NOMO-1 treated with dmso at 0.1 percent for 144 hours (cell line): Measurements from ENCODE around the gene UVSSA.
A peak's percentile ranks its signal among the peaks of the same experiment; 100 is the strongest.

Source experiments
- DNase-seq: peaks from one replicate; lab custom pipeline; 2025; ENCODE audit not compliant: unreplicated experiment; lab: John Stamatoyannopoulos, UW

The UVSSA gene

DNA sequence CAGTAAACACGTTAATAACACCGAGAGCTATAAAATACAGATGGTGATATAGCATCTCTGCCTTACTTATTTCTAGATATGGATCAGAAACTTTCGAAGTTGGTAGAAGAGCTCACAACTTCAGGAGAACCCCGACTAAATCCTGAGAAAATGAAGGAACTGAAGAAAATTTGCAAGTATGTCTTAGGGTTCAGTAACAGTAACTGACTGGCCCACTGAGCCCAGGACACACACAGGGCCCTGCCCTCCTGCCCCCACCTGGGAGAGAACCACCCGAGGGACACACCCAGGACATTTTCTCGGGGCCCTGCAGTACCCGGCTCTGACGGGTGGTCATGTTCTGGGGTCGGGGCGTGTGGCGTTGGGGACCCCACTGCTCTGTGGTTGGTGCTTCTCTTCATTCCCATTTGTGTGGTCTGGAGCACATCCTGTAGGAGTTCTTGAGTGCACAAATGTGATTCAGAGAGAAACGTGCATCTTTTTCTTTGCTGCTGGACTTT lies 1.1 kb downstream of the UVSSA start:
- DNase-seq, result no peak

DNA sequence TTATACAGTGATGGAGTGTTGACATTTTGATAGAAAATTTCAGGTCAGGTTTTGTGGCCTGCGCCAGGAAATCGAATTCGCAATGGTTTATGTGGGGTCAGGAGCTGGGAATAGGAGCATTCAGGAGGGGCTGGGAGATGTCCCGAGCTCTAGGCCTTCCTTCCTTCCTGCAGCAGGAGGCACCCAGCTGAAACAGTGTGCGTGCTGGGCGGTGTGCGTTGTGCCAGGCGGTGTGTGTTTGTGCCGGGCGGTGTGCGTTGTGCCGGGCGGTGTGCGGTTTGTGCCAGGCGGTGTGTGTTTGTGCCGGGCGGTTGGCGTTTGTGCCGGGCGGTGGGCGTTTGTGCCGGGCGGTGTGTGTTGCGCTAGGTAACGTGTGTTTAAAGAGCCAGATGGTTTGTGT lies 1.7 kb downstream of the UVSSA start:
- no peak for DNase-seq

DNA sequence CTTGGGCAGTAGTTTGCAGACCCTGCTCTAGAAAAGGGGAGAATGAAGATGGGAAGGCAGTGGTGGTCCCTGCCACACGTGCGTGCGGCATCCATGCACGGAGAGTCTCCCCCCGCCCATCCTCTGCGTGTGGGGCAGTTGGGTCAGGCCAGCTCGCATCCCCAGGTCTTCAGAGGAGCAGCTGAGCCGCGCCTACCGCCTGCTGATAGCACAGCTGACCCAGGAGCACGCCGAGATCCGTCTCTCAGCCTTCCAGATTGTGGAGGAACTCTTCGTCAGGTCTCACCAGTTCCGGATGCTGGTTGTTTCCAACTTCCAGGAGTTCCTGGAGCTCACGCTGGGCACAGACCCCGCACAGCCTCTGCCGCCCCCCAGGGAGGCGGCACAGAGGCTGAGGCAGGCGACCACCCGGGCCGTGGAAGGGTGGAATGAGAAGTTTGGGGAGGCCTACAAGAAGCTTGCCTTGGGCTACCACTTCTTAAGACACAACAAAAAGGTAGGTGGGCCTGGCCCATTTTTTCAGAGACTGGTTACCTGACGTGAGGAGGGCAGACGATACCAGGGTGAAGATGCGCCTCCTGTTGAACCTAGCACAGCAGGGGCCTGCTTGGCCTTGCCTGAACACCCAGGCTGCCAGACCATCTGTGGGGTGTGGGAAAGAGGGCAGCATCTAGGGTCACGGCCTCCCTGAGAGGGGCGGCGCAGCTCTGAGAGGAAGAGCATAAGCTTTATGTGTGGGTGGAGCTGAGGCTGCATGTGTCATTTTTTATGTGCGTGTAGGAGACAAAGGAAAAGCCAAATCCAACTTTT lies 2.6 kb downstream of the UVSSA start:
- no peak for DNase-seq

DNA sequence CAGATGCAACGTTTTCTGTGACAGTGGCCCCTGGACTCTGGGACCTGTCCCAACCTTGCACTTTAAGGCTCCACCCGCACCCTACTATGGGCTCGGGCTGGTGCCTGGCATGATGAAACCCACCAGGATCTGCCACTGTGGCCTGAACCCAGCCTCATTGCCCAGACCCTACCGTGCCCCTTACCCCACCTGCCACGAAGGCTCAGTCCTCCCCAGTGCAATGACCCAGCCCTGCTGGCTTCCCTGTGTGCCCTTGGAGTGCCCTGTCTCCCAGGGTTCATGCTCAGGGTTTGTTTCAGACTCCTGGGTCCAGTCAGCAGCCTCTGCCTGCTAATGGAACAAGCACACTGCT lies 3.1 kb downstream of the UVSSA start:
- DNase-seq, result no peak

DNA sequence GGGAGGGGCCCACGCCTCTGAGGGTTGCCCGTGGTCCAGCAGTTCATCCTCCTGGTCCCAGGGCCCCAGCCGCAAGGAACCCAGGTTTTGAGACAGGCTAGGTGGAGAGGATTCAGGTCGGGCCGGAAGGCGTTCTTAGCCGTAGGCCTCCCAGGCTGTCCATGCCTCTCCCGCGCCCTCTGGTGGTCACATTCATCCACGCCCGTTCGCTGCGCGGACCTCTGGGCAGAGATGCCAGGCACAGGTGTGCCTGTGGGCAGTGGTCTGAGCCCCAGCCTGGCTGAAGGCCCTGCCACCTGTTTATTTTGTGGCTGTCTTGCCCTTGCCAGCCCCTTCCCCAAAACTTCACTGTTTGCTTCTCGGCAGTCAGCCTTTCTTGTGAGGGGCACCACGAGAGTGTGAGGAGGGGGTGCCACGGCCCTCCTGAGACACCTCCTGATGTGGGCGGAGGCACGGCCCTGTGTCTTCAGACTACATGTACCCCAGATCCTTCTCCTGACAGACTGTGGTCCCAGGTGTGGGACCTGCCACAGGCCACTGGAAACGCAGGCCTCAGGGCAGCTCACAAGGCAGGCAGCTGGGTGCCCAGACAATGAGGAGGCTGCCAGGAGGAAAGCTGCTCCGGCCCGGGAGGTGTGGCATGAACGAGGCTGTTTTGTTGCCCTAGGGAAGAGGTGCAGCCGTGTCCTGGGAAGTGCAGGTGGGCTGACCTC lies 5.0 kb downstream of the UVSSA start:
- DNase-seq, result peak; percentile 50

DNA sequence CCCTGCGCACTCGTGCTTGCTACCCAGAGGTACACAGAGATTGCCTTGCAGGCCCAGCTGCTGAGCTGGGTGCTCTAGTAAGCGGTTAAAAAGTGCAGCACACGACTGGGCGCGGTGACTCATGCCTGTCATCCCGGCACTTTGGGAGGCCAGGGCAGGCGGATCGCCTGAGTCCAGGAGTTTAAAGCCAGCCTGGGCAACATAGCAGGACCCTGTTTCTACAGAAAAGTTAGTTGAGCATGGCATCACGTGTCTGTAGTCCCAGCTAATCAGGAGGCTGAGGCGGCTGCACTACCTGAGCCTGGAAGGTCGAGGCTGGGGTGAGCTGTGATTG lies 5.5 kb downstream of the UVSSA start:
- no peak for DNase-seq

DNA sequence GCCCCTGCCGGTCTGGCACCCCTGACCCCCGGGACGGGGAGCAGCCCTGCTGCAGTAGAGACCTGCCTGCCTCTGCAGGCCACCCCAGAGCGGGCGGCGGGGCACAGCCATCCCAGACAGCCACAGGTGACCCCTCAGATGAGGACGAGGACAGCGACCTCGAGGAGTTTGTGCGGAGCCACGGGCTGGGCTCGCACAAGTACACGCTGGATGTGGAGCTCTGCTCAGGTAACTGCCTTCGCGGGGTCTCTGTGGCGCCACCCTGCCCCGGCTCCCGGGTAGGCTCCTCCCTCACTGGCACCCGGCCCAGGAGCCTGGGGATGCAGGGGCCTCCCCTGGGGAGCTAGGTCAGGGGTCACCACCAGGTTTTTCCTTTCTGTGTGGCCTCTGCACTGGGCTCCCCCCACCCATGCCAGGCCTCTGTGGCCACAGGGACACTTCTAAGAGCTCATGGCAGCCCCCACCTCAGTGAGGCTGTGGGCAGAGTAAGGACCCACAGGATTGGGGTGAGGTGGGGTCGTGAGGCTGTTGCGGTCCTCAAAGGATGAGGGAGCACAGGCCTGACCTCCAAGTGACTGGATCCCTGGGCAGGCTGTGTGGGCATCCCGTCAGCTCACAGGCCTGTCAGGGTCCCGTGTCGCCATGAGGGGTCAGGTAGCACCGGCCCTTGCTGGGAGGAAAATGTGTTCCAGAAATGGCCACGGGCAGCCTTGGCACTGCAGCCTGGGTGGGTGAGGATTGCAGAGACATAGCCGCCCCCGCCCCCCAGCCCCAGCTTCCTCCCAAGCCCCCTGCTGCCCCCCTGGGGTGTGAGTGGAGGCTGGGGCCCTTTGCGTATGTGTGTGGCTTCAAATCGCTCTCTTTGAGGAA lies 6.4 kb downstream of the UVSSA start:
- DNase-seq, result no peak

DNA sequence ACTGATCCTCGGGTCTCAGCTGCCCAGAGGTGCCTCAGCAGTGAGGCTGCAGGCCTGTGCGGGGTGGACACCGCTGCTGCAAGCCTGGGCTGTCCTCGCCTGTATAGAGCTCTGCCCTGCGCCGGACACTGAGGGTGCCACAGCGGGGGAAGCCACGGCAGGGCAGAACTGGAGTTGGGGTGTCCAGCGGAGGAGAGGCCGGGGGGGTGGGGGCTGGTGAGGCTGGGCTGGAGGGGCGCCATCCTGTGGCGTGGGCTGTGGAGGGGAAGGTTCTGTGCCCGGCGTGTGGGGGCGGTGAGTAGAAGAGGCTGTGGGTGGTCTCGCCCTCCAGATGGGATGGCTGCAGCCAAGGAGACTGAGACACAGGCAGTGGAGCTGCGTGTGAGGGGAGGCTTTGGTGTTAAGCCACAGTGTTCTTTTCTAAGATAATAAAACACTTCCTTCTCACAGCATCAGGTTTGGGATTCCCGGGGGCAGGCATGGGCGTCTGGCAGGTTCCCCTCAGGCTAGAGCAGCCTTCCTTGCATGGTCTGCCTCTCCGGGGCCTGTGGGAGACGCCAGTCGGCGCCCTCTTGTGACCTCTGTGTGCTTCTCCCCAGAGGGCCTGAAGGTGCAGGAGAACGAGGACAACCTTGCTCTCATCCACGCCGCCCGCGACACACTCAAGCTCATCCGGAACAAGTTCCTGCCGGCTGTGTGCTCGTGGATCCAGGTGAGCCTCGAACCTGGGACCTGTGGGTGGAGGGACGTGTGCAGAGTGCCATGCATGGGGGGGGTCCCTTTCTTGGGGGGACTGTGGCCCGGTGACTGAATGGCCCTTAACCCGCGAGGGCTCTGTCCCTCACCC lies 7.4 kb downstream of the UVSSA start:
- no peak for DNase-seq

DNA sequence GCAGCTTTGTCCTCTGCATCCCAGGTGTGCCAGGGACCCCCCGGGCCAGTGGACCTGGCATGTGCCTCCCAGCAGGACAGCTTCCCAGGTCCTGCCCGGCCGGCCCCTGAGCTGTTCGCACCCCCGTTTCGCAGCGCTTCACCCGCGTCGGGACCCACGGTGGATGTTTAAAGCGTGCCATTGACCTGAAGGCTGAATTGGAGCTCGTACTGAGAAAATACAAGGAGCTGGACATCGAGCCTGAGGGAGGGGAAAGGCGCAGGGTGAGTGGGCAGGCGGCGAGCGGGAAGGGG lies 7.9 kb downstream of the UVSSA start:
- DNase-seq, result no peak

DNA sequence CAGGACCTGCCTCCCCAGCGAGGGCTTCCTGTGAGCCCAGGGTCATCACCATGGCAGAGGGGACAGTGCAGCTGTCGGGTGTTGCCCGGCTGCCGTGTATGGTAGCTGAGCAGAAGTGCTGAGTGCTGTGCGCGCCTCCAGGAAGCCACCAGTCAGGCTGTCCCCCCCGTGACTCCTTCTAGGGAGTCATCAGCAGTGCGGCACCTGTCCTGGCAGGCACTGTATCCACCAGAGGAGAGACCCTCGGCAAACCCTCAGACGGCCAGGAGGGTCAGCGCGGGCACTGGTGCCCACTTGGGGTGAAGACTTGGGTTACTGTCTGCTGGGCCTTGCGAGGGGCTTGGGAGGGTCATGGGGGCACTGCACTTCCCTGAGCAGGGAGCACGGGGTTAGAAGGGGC lies 8.4 kb downstream of the UVSSA start:
- no peak for DNase-seq

DNA sequence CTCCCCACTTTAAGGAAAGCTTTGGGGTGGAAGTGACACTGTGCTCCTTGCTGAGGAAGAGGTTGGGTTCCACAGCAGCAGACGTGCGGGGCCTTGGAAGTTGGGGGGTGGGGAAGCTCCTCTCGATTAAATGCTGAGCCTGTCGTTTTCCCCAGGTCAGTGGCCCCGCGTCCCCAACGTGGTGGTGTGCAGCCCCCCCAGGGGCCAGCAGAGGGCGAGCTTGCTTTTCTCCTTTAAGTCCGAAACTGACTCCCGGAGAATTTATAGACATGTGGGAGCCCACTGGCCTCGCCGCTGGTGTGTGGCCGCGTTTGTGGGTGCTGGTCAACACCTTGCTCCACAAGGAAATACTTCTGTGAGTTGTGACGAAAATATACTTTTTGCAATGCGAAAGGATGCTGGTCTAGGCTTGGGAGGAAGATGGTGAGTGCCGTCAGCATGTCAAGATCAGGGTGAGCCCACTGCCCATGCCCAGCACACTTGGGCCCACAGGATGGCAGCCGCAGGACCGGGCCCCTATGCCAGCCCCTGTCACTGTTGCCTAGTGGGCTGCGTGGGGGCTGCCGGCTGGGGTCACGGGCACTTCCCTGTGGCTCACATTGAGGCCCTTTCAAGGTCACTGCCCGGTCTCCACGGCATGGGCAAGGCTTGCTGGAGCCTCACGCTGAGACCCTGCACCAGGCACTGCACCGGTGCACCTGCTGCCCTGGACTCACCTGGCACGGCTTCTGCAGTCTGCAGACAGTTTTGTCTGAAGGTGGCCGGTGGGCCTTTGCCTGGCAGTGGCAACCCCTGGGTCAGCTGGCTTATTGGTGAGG lies 9.4 kb downstream of the UVSSA start:
- no peak for DNase-seq

DNA sequence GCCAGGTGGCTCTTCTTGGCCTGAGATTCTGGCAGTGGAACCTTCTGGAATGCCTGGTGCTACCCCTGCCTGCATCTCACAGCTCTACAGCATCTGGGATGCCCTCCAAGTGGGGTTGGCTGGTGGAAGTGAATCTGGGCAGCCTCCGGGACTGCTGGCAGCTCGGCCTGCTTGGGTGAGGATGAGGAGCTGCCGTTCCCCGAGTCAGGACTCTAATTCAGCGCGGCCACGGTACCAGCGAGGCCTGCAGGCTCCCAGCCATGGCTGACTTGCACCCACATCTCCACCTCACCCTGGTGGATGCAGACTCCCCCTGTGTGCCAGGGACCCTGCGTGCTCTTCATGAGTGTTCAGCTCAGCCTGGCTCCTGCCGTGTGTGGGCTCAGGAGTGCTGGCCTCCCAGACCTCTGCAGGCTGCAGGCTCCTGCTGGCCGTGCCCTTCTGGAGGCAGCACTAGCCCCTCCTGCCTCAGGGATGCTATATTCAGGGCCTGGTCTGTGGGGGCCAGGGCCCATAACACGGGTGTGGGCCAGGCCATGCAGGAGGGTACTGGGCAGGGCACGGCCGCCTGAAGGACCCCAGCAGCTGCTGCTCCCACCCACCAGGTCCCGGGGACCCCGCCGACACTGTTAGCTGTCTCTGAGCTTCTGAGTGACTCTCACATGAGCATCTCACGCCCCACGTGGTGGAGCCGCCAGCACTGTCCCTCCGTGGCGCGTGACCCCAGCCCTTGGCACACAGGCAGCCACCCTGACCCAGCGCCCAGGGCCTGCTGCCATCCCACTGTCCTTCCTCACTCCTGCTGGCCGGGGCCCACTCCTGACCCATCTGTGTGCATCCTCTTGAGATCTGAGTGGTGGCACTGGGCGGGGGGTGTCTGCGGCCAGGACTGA lies 10.6 kb downstream of the UVSSA start:
- DNase-seq, result no peak

DNA sequence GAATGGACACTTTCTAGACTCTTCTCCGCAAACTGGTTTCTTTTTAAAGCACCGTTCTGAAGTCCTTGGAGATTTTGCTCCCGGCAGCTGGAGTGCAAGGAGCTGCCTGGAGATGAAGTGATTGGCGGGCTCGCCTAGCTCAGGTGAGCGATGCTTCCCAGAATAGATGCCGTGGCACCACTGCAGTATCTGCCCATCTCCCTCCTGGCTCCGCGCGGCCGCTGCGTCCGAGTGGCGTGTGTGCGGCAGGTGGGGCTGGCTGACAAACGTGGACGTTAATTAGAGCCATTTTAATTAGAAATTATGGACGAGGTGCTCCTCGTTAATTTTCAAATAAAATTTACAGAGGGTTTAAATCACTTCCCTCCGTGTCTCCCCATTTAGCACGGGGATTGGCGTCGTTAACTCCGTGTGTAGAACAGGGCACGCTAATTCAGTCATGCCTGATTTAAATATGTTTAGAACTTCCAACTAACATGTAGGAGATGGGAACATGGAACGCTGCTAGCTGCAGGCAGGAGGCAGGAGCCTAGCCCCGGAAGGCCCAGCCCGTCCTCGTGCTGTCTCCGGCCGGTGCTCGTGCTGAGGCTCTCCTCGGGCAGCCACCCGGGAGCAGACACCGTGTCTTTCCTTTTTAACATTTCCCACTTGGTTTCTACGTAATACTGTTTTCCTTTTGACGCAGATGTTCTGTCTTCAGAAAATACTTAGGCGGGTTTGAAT lies 11.6 kb downstream of the UVSSA start:
- no peak for DNase-seq

DNA sequence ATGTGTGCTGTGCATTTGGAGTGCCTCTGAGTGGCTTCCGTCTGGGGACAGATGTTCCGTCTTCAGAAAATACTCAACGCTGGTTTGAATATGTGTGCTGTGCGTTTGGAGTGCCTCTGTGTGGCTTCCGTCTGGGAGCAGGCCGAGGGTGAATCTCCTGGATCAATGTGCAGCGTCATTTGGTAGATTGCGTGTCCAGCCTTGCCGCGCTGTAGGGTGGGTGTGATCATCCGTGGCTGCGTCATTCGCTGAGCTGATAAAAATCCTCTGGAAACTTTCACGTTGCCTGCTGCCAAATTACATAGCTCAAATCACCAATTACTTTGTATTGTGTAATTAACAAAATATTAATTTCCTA lies 12.1 kb downstream of the UVSSA start:
- no peak for DNase-seq

DNA sequence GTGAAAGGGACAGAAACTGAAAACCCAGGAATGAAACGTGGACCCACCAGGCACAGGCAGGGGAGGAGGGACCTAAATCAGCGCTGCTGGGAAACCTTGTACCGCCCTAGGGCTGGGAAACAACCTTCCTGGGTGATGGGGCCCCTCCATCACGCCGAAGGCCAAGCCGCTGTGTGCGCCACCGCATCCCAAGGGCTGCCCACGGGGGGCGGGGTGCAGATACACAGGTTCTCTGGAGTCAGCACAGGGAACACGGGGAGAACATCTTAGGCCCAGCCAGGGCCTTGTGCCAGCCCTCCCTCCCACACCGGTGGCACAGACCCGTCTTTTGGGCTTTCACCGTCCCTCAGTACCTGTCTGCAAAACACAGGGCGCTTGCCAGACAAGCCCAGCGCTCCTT lies 13.0 kb downstream of the UVSSA start:
- DNase-seq, result no peak

DNA sequence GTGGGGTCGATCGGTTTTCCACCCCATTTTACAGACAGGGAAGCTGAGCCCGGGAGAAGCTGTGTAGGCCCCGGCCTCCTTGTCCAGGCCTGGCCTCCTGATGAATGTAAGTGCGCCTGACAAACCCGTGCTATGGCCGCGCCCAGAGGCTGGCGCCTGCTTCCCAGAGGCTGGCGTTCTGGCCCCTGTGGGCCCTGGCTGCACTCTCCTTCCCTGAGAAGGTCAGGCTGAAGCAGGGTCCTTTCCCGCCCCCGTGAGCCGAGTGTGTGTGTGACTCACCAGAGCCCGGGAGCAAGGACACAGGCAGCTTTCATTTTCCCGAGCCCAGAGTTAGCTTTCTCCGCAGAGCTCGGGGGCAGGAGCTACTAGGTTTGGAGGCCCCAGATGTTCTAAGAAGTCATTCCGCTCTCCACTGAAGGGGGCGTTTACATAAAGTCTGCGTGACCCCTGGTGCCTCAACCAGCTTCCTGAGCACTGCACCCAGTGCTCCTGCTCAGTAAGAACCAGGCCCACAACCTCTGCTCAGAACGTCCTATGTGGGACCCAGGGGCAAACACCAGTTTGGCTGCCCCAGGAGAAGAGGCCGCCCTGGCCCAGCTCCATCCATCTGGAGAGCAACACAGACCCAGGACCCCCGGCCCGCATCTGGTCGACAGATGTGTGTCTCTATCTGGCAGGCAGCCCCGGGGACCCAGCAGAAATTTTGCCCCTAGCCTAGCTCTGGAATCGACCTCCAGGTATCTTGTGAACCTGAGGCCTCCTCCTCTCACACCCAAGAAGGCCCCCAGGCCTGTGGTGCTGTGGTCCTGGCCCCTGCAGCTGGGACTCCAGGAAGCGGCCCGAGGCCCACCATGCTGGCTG lies 13.6 kb downstream of the UVSSA start:
- DNase-seq, result no peak

DNA sequence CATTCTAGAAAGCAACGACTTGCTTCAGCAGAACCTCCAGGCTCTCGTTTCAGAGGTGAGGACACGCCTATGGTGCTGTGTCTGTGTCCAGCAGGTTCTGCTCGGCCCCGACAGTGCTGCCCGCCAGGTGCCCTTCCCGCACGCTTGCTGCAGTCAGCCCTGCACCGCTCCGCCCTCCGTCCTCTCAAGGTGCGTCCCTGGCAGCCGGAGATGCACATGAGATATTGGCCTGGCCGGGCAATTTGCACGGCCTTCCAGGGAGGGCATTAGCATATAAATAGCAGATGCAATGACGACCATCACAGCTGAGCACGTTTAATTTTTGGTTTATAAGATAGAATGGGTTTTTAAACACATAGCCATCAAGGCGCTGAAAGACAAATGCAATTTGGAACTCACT lies 14.4 kb downstream of the UVSSA start:
- DNase-seq, result no peak

DNA sequence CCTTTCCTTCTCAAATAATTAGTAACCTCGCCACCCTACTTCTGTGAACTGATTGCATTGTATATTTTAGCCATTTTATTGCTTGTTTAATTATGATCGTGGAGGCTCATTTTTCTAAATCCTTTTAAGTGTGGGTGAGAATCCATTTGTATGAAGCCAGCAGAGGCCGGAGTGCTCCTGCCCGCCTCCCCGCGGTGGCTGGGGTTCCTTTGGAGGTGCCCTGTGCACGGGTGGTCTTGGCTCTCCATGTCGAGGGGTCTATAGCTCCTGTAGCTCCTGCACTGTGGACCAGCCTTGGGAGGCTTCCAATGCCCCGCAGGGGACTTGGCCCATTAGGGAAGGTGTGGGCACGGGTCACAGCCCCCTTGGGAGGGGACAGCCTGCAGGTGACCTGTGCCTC lies 15.0 kb downstream of the UVSSA start:
- DNase-seq, result no peak
